HG02759 (cell line): ENCODE measurements around the gene KAT6B.

Experiments
- ATAC-seq: cut with Tn5 transposase; IDR thresholded peaks from one replicate; pipeline ENCODE4 v1.9.1; 2021; ENCODE audit warnings: mild to moderate bottlenecking, moderate library complexity; ENCODE audit not compliant: unreplicated experiment

KAT6B gene

DNA sequence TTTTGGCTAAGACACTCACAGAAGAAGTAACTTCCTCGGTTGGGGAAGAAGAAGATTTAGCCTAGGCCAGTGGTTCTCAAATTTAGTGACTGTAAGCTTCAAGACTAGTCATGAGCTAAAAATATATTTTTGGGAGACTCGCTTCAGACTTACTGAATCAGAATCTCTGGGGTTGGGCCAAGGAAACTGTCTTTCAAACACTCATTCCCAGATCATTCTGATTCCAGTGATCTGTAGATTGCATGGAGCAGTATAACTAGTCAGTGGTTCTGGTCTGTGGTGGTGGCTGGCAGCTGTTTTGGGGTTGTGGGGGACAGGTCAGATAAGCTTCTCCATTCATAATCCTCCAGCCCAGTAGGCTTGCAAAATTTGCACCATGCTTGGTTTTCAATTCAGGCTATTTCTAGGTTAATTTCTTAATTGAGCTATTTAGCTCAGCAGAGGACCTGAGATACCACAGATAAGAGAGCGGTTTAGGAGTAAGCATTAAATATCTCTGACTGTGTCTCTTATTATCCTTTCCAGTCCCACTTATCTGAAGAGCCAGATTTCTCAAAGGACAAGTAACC lies 3.8 kb upstream of the KAT6B start:
- no peak for ATAC-seq

DNA sequence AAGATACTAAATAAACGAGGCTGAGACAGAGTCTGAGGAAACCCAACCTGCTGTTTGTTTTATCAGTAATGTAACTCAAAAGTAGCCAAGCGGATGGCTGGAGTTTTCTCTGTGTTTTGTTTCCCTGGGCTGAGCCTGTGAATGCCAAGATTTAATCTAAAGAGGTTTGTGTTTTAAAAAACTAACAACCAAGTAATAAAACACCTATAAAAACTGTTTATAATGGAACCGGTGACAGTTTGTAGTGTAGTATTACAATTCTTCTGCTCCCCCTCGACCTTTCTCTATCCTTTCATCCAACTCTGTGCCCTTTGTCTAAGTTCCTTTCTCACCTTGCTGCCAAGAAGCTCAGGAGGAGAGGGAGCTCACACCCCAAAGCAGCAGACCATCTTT lies 2.6 kb upstream of the KAT6B start:
- no peak for ATAC-seq

- no peak for ATAC-seq
These were observed 2.1 kb upstream of the KAT6B start for GRCh38 chr10:74824184-74824899.

DNA sequence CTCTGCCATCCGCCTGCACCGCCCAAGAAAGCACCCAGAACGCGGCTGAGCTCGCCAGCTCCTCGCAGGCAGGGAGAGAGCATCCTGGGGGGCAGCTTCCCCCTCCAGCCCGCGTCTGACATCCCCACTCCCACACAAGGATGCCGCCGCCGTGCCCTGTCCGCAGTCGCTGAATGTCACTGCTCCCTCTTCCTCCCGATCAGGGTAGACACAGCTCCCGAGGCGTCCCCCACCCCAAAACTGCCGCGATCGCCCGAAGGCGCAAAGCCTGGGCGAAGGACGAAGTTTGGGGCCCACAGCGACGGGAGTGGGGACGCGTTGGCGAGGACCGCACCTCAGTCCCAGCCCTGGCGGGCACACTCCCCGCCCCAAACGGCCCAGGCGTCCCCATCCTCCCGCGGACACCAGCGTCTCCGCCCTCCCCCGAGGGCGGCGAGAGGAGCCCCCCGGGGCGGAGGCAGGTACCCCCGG lies 1.5 kb upstream of the KAT6B start:
- peak; percentile 3 for ATAC-seq

DNA sequence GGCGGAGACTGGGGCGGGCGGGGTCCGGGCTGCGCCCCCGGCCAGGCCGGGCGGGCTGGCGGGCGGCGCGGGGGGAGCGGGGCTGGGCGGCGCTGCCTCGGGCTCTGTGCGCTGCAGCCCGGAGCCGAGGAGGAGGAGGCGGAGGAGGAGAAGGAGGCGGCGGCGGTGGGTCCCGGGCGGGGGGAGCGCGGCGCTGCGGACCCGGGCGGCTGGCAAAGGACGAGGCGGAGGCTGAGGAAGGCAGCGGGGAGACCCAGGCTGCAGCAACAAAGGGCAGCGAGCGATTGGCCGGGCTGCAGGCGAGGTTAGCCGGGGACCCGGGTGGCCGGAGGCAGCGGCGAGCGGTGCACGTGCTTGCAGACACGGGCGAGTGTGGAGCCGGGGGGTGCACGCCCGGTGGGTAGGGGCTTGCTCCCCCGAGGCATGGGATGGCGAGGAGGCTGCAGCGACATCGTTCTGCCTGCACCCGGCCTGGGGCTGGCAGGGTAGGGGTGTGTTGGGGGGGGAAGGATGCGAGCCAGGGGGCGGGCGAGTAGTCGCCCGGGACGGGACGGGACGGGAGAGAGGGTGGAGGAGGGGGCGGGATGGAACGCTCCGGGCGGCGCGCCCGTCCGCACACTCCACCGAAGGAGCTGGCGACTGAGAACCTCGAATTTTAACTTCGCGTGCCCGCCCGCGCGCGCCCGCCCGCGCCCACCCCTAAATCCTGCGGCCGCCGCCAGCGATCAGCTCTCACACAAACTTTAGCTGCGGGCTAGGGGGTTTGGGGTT lies 844 bp upstream of the KAT6B start:
- ATAC-seq = peak; percentile 2

DNA sequence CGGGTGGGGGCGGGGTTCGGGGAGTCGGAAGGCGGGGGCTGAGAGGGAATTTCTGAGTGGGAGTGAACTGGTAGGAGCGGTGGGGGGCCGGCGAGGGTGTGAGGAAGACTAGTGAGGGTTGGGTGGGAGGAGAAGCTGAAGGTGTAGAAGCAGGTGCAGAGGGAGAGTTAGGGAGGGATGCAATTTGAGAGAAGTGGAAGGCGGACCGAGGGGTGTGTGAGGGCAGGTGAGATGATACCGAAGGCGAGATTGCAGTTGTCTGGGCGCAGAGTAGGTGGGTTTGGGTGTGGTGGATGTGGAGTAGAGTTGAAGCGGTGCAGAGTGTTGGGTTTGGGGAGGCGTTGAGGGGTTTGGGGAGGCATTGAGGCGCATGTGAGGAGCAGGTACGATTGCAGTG lies 643 bp downstream of the KAT6B start:
- no peak for ATAC-seq

DNA sequence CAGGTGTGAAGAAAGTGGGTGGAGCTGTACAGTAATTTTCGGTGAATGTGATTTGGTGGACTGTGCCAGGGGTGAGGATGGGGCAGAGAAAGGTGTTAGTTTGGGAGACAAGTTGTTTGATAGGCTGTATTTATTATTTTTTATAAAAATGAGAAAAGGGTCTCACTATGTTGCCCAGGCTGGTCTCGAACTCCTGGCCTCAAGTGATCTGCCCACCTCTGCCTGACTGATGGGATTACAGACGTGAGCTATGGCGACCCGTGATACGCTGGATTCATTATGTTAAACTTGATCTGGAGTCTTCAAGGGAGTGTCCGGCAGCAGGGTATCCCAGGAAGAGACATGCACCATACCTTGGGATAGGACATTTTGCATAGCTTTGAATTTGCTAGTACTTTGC lies 1.3 kb downstream of the KAT6B start:
- ATAC-seq = no peak

GRCh38 chr10:74828946-74829345 lies 2.5 kb downstream of the KAT6B start:
- ATAC-seq = no peak

GRCh38 chr10:74831518-74832120 lies 5.2 kb downstream of the KAT6B start:
- no peak for ATAC-seq

GRCh38 chr10:74835963-74836362 lies 9.6 kb downstream of the KAT6B start:
- no peak for ATAC-seq

DNA sequence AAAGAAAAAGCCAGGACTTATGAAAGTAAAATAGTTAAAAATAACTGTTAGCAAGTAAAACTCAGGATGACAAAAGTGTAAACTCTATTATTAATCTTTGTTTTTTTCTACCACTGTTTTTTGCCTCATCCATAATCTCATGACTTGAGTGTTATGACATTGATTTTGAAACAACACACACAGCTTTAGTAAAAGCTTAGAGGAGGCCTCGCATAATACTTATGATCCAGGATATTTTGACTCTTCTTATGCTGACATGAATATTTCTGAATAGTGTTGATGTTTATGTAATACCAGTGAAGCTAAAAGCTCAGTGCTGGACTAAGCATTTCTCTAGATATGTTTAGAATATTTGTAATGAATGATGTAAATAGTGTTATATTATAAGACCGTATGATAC lies 10.5 kb downstream of the KAT6B start:
- no peak for ATAC-seq

DNA sequence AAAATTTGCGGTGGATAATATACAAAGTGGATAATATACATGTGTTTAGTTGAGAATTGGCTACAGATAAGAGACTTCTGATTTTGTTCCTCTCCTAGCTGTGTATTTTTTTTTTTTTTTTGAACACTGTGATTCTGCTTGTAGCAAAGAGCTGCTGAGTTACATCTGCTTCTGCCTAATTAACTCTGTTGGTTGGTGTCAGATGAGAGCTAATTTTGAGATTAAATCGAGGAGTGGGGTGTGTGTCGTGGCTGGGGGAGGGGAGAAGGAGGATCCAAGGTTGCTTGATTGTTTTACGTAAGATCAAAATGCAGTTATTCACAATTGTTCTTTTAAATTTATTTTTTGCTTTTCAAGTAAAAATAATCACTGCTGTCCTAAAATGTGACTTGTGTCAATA lies 11.3 kb downstream of the KAT6B start:
- ATAC-seq = no peak

GRCh38 chr10:74839708-74840107 lies 13.3 kb downstream of the KAT6B start:
- no peak for ATAC-seq

DNA sequence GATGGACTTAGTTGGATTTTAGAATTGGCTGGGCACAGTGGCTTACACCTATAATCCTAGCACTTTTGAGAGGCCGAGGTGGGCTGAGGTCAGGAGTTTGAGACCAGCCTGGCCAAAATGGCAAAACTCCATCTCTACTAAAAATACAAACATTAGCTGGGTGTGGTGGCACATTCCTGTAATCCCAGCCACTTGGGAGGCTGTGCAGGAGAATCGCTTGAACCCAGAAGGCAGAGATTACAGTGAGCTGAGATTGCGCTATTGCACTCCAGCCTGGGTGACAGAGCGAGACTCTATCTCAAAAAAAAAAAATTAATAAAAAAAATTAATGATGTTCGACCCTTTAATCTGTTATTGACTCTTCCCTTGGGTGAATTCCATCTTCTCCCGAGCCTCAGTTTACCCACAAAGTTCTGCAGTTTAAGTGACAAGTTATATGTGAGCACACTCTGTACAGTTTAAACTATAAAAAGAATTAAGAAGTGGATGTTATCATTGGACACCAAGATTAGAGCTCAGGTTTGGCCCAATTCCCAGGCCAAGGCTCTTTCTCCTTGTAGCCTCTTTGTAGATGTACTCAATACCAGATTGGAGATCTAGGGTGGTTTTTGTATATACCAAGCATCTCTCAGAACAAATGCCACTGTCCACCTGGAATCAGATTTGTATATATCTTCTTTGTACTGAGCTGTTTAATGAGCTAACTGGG lies 15.0 kb downstream of the KAT6B start:
- ATAC-seq = no peak

GRCh38 chr10:74842301-74842954 lies 16.0 kb downstream of the KAT6B start:
- ATAC-seq = no peak

DNA sequence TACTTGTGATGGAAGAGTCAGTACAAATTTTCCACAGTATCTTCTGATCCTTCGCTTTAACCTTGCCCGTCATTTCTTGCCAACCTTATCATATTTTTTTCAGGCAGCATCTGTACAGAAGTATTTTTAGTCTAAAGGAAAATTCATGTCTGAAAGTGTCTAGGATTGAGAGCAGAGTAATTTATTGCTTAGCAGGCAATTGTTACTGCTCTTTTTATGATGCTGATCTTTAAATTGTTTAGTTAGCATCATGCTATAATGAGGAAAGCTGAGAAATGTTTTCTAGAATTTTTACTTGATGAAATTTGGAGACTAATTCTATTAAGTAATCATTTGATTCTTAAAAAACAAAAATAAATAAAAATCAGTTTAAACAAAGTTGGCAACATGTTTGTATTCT lies 20.6 kb downstream of the KAT6B start:
- ATAC-seq = no peak

GRCh38 chr10:74851831-74852230 lies 25.4 kb downstream of the KAT6B start:
- no peak for ATAC-seq

GRCh38 chr10:74852381-74852780 lies 26.0 kb downstream of the KAT6B start:
- ATAC-seq = no peak

- peak; percentile 30 for ATAC-seq
These were observed 28.2 kb downstream of the KAT6B start for GRCh38 chr10:74854610-74855009.

- peak; percentile 61 for ATAC-seq
These were observed 28.6 kb downstream of the KAT6B start for GRCh38 chr10:74855027-74855426.

DNA sequence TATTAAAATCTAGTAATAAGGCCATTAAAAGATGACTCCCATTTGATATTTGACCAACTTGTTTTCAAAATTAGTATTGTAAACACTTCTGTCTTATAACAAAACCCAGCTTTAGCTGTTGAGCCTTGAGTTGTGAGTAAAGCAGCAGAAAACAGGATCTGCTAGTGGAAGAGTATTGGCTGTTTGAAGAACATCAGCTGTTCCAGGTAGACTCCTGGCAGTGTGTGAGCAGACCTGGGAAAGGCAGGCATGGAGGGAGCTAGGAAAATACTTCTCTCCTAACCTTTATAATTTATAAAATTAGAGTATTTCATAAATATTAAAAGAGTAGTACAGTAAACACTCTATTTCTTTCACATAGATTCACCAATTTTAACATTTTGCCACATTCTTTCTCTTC lies 29.0 kb downstream of the KAT6B start:
- no peak for ATAC-seq
